C4-2B (cell line): ENCODE data around the gene THBS2.

Source experiments
- CTCF ChIP-seq: fragments of 450-650 bp; conservative IDR thresholded peaks from 2 replicates; pipeline ENCODE4 v1.5.1; 2017; ENCODE audit warnings: mild to moderate bottlenecking
- ZFX ChIP-seq: fragments of 450-650 bp; IDR thresholded peaks from 2 replicates; pipeline ENCODE4 v1.6.1; 2017

- no peak for TF ChIP-seq CTCF
- TF ChIP-seq ZFX = no peak
Measured at GRCh38 chr6:169246445-169246844, 7.2 kb downstream of the THBS2 start.
